Raji (cell line): ENCODE data around the gene EPB41L1.

Experiments
- POLR2A ChIP-seq: IDR thresholded peaks from 2 replicates; pipeline ENCODE4 v1.6.1; 2011; ENCODE audit warnings: low read depth, low read length, control low read depth; ENCODE audit not compliant: insufficient read depth

EPB41L1 gene

DNA sequence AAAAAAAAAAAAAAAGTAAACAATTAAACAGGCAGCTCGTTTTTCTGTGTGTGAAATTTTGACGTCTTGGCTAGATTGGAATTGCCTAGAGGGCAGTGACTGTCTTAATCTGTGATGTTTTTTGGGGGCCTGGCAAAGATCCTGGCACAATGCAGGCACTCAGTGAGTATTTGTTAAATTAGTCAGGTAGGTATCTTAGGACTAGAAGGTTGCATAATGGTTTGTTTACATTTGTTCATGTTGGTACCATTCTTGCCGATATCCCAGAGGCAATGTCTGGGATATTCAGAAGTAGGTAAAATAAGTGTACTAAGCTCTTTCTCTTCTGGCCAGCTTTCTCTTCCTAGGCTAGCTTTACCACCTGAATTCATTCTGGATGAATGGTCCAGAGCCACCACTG is 84.2 kb downstream of the EPB41L1 start:
- no peak for TF ChIP-seq POLR2A

GRCh38 chr20:36240076-36240475 is 85.5 kb downstream of the EPB41L1 start:
- TF ChIP-seq POLR2A, result no peak

- TF ChIP-seq POLR2A, result no peak
Measured at GRCh38 chr20:36241678-36242077, 87.1 kb downstream of the EPB41L1 start.

DNA sequence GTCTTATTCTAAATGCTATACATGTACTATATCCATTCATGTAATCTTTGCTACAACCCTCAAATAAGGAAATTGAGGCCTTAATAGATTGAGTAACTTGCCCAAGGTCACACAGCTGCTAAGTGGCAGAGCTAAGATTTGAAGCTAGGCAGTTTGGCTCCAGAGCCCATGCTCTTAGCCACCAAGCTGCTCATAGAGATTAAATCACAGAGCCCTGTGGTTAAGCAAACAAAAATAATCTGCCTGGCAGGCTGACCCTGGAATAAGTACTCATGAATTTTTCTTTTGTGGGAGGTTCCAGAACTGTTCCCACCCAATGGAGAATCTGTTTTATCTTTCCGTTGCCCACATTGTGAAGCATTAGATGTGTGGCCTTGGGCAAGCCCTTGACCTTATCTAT is 89.2 kb downstream of the EPB41L1 start:
- no peak for TF ChIP-seq POLR2A

DNA sequence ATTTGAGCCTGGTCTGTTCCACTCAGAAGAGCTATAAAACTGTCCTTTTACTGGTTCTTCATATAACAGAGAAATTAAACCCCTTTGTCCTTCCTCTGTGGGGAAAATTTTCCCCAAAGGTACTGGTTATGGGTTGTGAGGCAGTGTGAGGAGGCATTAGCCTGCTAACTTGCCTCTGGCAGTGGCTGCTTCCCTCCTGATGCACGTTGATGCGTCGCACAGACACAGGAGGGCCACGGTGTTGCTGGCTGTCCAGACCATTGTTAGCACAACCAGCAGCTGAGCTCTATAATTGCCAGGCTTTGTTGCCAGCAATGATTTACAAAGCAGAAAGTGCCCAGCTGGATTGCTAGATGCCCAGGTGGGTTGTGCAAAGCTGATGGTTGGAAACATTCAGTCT is 91.9 kb downstream of the EPB41L1 start:
- no peak for TF ChIP-seq POLR2A

GRCh38 chr20:36248836-36249235 is 94.3 kb downstream of the EPB41L1 start:
- no peak for TF ChIP-seq POLR2A

DNA sequence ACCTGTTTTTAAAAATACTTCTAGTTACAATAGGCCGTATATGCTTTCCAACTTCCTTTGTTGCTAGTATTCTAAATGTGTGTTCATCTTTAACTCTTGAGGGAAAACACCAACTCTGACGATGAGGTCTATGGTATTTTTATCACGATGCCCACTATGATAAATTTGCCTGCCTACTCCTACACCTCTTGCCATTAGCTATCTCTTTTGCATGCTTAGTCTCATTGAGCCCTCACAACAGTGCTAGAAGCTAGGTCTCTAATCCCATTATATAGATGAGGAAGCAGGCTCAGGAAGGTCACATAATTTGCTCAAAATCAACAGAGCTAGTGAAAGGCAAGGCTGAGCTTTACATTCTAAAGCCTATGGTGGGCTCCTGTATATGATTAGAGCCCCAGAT is 94.9 kb downstream of the EPB41L1 start:
- no peak for TF ChIP-seq POLR2A

GRCh38 chr20:36251426-36251825 is 96.9 kb downstream of the EPB41L1 start:
- TF ChIP-seq POLR2A, result no peak

GRCh38 chr20:36252511-36252910 is 98.0 kb downstream of the EPB41L1 start:
- no peak for TF ChIP-seq POLR2A

DNA sequence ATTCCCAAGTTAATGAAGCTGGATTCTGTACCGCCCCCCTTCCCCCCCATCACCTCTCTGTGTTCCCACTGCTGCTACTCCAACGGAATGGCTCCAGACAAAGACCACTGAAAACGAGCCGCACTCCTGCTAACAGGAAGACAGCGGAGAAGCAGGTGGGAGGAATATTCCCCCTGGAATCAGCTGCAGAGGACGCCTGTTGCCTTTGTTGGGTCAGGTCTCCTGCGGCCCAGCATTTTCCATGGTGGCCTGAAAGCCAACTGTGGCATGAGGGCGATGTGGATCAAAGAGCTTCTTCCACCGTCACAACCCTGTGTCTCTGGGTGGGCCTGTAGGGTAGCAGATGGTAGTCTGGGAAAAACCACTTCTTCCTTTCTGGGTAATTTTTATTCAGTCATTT is 98.5 kb downstream of the EPB41L1 start:
- no peak for TF ChIP-seq POLR2A

- TF ChIP-seq POLR2A, result no peak
Measured at GRCh38 chr20:36254076-36254475, 99.5 kb downstream of the EPB41L1 start.

- no peak for TF ChIP-seq POLR2A
Measured at GRCh38 chr20:36255445-36255844, 100.9 kb downstream of the EPB41L1 start.

GRCh38 chr20:36259177-36260061 is 104.9 kb downstream of the EPB41L1 start:
- TF ChIP-seq POLR2A, result no peak

GRCh38 chr20:36260316-36260715 is 105.8 kb downstream of the EPB41L1 start:
- no peak for TF ChIP-seq POLR2A

DNA sequence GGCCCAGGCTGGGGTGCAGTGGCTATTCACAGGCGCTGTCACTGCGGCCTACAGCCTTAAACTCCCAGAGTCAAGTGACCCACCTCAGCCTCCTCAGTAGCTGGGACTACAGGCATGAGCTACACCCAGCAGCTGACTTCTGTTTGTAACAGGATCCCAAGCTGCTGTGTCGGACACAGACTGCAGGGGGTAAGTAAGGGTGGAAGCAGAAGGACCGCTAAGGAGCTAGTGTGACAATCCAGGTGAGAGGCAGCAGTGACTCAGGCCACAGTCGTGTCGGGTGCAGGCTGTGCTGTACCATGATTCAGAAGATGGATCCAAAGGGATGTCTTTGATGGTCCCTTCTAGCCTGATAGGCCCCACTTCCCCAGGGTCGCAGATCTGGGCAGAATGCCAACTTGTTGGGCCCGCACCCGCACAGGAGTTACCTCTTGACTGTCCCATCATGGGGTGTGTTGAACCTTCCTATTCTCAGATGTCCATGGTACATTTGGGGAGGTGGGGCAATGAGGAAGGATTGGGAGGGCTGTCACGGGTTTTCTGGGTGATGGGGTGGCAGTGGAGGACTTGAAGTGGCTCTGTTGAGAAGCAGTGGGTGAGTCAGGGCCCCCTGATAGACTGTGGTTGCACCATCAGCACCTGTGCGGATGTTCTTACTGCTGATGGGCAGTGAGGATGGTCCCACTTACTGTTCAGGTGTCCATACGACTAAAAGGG is 107.0 kb downstream of the EPB41L1 start:
- TF ChIP-seq POLR2A, result no peak

DNA sequence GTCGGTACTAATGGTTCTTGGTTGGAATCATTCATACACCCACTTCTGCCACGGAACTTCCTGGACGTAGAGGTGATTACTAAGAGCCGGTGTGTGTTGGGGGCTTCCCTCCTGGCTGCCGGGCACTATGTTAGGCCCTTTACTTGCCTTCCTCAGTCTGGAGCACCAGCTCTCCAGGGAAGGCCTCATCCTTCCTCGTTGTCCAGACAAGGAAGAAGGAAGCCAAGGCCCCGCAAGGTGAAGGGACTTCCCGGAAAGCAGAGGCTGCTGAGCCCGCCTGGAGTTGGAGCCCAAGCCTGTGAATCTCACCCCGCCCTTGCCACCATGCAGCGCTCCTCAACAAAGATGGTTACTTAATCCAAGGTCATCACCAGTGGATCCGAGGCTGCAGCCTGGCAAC is 107.9 kb downstream of the EPB41L1 start:
- TF ChIP-seq POLR2A, result no peak
